HepG2 (cell line): ENCODE data around the gene ZNF48. TPM values are rescaled to one million over a fixed set of nuclear protein-coding genes. Genes with fewer than 3 reads are reported as not detected.

ENCODE experiments used
- BCL6 ChIP-seq: IDR thresholded peaks from 2 replicates; pipeline ENCODE4 v1.6.1; 2016; ENCODE audit warnings: missing genetic modification reagents, missing compliant biosample characterization
- CBX5 ChIP-seq: sonication (generic); formaldehyde crosslinking; IDR thresholded peaks from 2 replicates; pipeline ENCODE4 v1.4.0; 2020; ENCODE audit warnings: missing genetic modification reagents, borderline replicate concordance
- EEA1 ChIP-seq: sonication (generic); formaldehyde crosslinking; IDR thresholded peaks from 2 replicates; pipeline ENCODE4 v1.5.1; 2020; ENCODE audit warnings: mild to moderate bottlenecking, missing genetic modification reagents, borderline replicate concordance
- ELF4 ChIP-seq: sonication (generic); formaldehyde crosslinking; IDR thresholded peaks from 2 replicates; pipeline ENCODE4 v1.5.0; 2020; ENCODE audit warnings: missing genetic modification reagents, mild to moderate bottlenecking, moderate library complexity, borderline replicate concordance
- FOXM1 ChIP-seq: sonication (generic); formaldehyde crosslinking; IDR thresholded peaks from 2 replicates; pipeline ENCODE4 v1.5.0; 2020; ENCODE audit warnings: missing genetic modification reagents
- LCORL ChIP-seq, 2 experiments: fragments of 450-650 bp in 1 of 2; sonication (generic) in 1 of 2; formaldehyde crosslinking in 1 of 2; IDR thresholded peaks; 2 replicates each; pipeline versions ENCODE4 v1.5.0 to v1.6.1; 2017 to 2020; ENCODE audit warnings: antibody characterized with exemption in 1 of 2, missing genetic modification reagents in 1 of 2
- MAFK ChIP-seq, 2 experiments: IDR thresholded peaks in 1 of 2; conservative IDR thresholded peaks in 1 of 2; 2 replicates each; pipeline ENCODE4 v1.6.1; 2011; ENCODE audit warnings: improper control_type of control experiment in 2 of 2, low read length in 2 of 2
- NFRKB ChIP-seq: fragments of 450-650 bp; IDR thresholded peaks from 2 replicates; pipeline ENCODE4 v1.6.1; 2017
- NR2C2 ChIP-seq: sonication (generic); formaldehyde crosslinking; IDR thresholded peaks from 2 replicates; pipeline ENCODE4 v1.4.0; 2020; ENCODE audit warnings: missing genetic modification reagents, mild to moderate bottlenecking, moderate library complexity, borderline replicate concordance
- NRL ChIP-seq: sonication (generic); formaldehyde crosslinking; IDR thresholded peaks from 2 replicates; pipeline ENCODE4 v1.5.0; 2020; ENCODE audit warnings: missing genetic modification reagents, mild to moderate bottlenecking, moderate library complexity, borderline replicate concordance
- SMARCC2 ChIP-seq: fragments of 450-650 bp; IDR thresholded peaks from 2 replicates; pipeline ENCODE4 v1.6.1; 2017; ENCODE audit warnings: antibody characterized with exemption, mild to moderate bottlenecking
- SP1 ChIP-seq, 2 experiments: fragments of 450-650 bp in 1 of 2; sonication (generic) in 1 of 2; formaldehyde crosslinking in 1 of 2; IDR thresholded peaks; 2 replicates each; pipeline versions ENCODE4 v1.4.0 to v1.6.1; 2016 to 2020; ENCODE audit warnings: missing genetic modification reagents in 1 of 2
- SP4 ChIP-seq: sonication (generic); formaldehyde crosslinking; IDR thresholded peaks from 2 replicates; pipeline ENCODE4 v1.8.1; 2023; ENCODE audit warnings: mild to moderate bottlenecking, missing genetic modification reagents
- TEAD2 ChIP-seq: sonication (generic); formaldehyde crosslinking; IDR thresholded peaks from 2 replicates; pipeline ENCODE4 v1.9.0; 2021; ENCODE audit warnings: missing genetic modification reagents
- TMF1 ChIP-seq: sonication (generic); formaldehyde crosslinking; IDR thresholded peaks from 2 replicates; pipeline ENCODE4 v1.8.1; 2022; ENCODE audit warnings: low read depth, missing genetic modification reagents
- WIZ ChIP-seq: sonication (generic); formaldehyde crosslinking; IDR thresholded peaks from 2 replicates; pipeline ENCODE4 v1.5.1; 2020; ENCODE audit warnings: mild to moderate bottlenecking, missing genetic modification reagents
- ZFY ChIP-seq: sonication (generic); formaldehyde crosslinking; IDR thresholded peaks from 2 replicates; pipeline ENCODE4 v1.4.0; 2020; ENCODE audit warnings: missing genetic modification reagents
- ZFYVE20 ChIP-seq: sonication (generic); formaldehyde crosslinking; IDR thresholded peaks from 2 replicates; pipeline ENCODE4 v1.8.0; 2023; ENCODE audit warnings: low read depth, mild to moderate bottlenecking, moderate library complexity, missing genetic modification reagents, borderline replicate concordance
- ZNF24 ChIP-seq: fragments of 450-650 bp; IDR thresholded peaks from 2 replicates; pipeline ENCODE4 v1.6.1; 2017; ENCODE audit warnings: antibody characterized with exemption, mild to moderate bottlenecking
- ZNF430 ChIP-seq: sonication (generic); formaldehyde crosslinking; IDR thresholded peaks from 2 replicates; pipeline ENCODE4 v1.9.0; 2021; ENCODE audit warnings: mild to moderate bottlenecking, missing genetic modification reagents
- ZNF441 ChIP-seq: sonication (generic); formaldehyde crosslinking; IDR thresholded peaks from 2 replicates; pipeline ENCODE4 v1.7.0; 2021; ENCODE audit warnings: missing genetic modification reagents, borderline replicate concordance
- ZNF549 ChIP-seq: sonication (generic); formaldehyde crosslinking; IDR thresholded peaks from 2 replicates; pipeline ENCODE4 v1.5.0; 2020; ENCODE audit warnings: missing genetic modification reagents
- ZNF598 ChIP-seq: sonication (generic); formaldehyde crosslinking; IDR thresholded peaks from 2 replicates; pipeline ENCODE4 v1.5.1; 2020; ENCODE audit warnings: mild to moderate bottlenecking, missing genetic modification reagents, borderline replicate concordance
- ZNF670 ChIP-seq: sonication (generic); formaldehyde crosslinking; IDR thresholded peaks from 2 replicates; pipeline ENCODE4 v1.8.0; 2022; ENCODE audit warnings: mild to moderate bottlenecking, missing genetic modification reagents, borderline replicate concordance
- ZNF782 ChIP-seq: sonication (generic); formaldehyde crosslinking; IDR thresholded peaks from 2 replicates; pipeline ENCODE4 v1.4.0; 2020; ENCODE audit warnings: missing genetic modification reagents, mild to moderate bottlenecking, borderline replicate concordance
- ZSCAN9 ChIP-seq: IDR thresholded peaks from 2 replicates; pipeline ENCODE4 v1.6.1; 2016; ENCODE audit warnings: borderline replicate concordance
- polyA plus RNA-seq, 8 experiments: library from polyadenylated mRNA; depleted of rRNA in 3 of 8; stranded (reverse) in 7 of 8; unstranded in 1 of 8; fragments of >200 nt; fragmentation: Illumina TruSeq in 4 of 8; extraction: Trizol in 4 of 8; gene quantifications; 2 replicates each; pipeline versions ENCODE4 v1.2.1 to v1.2.3, GENCODE V29; 2011 to 2016; ENCODE audit warnings: low read depth in 4 of 8, missing spikeins in 1 of 8, mixed read lengths in 1 of 8; ENCODE audit not compliant: insufficient read depth in 1 of 8
- total RNA-seq, 5 experiments: library from RNA; depleted of rRNA; stranded (reverse); fragments of >200 nt; fragmentation: Illumina TruSeq; extraction: Trizol; gene quantifications; 2 replicates each; pipeline ENCODE4 v1.2.3, GENCODE V29; 2016; ENCODE audit warnings: low read depth in 1 of 5
- TF ChIP-seq, protein P1 (sequence below): sonication (generic); formaldehyde crosslinking; conservative IDR thresholded peaks from 2 replicates; pipeline ENCODE4 v1.8.1; 2023; ENCODE audit warnings: missing genetic modification reagents
- TF ChIP-seq, protein P2 (sequence below): IDR thresholded peaks from 2 replicates; pipeline ENCODE4 v1.6.1; 2016

ZNF48 gene
- total and polyA plus RNA-seq, 2 of the 13 experiments (the other 11 are each of a cell fraction or from before 2014, with no cell fraction given) = 9.9 to 12.3 TPM

DNA sequence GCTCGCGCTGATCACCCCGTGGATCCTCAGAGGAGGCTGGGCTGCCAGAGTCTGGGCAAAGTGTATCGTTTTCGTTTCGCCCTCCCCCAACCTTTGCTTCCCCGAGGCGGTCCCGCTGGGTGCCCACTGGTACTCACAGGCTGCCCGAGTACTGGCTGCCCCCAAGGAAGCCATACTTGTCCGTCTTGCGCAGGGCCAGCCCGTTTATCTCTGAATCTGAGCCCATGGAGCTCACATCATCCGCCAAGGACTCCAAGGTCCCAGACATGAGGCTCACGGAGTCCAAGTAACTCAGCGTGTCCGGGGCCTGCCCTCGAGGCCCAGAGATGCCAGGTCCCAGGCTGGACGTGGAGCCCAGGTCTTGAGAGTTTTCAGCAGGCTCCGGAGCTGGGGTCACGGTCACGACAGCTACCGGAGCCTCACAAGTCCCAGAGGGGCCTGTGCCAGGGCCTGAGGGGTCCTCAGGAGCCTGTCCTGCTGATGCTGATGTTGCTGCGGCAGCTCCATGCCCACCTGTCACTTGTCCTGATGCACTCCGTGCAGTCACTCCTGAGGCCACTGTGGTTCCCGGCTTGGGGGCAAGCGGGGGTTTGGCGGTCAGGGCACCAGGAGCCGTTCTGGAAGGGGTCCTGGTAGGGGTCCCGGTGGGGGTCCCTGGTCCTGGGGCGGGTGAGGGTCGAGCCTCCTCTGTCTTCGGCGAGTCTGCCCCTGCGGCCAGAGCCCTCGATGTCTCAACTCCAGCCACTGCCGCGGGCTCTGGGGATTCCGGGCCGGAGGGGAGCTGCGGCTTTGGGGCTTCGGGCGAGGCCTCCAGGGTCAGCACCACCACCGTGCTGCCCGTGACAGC, 25.9 kb upstream of the ZNF48 start (continued):
- TF ChIP-seq, protein P1, sequence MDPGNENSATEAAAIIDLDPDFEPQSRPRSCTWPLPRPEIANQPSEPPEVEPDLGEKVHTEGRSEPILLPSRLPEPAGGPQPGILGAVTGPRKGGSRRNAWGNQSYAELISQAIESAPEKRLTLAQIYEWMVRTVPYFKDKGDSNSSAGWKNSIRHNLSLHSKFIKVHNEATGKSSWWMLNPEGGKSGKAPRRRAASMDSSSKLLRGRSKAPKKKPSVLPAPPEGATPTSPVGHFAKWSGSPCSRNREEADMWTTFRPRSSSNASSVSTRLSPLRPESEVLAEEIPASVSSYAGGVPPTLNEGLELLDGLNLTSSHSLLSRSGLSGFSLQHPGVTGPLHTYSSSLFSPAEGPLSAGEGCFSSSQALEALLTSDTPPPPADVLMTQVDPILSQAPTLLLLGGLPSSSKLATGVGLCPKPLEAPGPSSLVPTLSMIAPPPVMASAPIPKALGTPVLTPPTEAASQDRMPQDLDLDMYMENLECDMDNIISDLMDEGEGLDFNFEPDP (CRISPR knock-in tag) = no peak
- TF ChIP-seq ZNF430 (CRISPR knock-in tag) = no peak; the same call in 1 of the 2 replicates
- TF ChIP-seq SP4 = peak; percentile 54; the same call in 1 of the 2 replicates
- TF ChIP-seq TMF1 (CRISPR knock-in tag) = no peak
- no peak for TF ChIP-seq CBX5
- TF ChIP-seq FOXM1 (CRISPR knock-in tag) = no peak
- no peak for TF ChIP-seq WIZ (CRISPR knock-in tag)
- TF ChIP-seq MAFK (conservative IDR thresholded peaks at IDR 0.05 in 1 of 2, IDR thresholded peaks at IDR 0.05 in 1 of 2; ENCODE audit: low read length in 2 of 2) = no peak
- no peak for TF ChIP-seq ZNF670 (CRISPR knock-in tag)
- no peak for TF ChIP-seq ELF4
- TF ChIP-seq ZNF441 (CRISPR knock-in tag) = no peak; the same call in 1 of the 2 replicates
- 0 out of 2 replicates have a peak, but pooled peaks have one; percentile 48 for TF ChIP-seq EEA1 (CRISPR knock-in tag)
- TF ChIP-seq NR2C2 = 0 out of 2 replicates have a peak, but pooled peaks have one; percentile 16
- TF ChIP-seq ZFYVE20 (CRISPR knock-in tag) = no peak
- no peak for TF ChIP-seq BCL6 (CRISPR knock-in tag)
- TF ChIP-seq TEAD2 (CRISPR knock-in tag) = no peak
- no peak for TF ChIP-seq LCORL (IDR thresholded peaks at IDR 0.05)
- TF ChIP-seq LCORL (CRISPR knock-in tag; IDR thresholded peaks at IDR 0.05) = no peak
- TF ChIP-seq ZNF598 (CRISPR knock-in tag) = peak; percentile 74; the same call in 1 of the 2 replicates
- TF ChIP-seq ZSCAN9 = no peak
- TF ChIP-seq ZFY = no peak
- TF ChIP-seq, protein P2, sequence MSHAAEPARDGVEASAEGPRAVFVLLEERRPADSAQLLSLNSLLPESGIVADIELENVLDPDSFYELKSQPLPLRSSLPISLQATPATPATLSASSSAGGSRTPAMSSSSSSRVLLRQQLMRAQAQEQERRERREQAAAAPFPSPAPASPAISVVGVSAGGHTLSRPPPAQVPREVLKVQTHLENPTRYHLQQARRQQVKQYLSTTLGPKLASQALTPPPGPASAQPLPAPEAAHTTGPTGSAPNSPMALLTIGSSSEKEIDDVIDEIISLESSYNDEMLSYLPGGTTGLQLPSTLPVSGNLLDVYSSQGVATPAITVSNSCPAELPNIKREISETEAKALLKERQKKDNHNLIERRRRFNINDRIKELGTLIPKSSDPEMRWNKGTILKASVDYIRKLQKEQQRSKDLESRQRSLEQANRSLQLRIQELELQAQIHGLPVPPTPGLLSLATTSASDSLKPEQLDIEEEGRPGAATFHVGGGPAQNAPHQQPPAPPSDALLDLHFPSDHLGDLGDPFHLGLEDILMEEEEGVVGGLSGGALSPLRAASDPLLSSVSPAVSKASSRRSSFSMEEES (CRISPR knock-in tag) = no peak
- no peak for TF ChIP-seq ZNF549 (CRISPR knock-in tag)
- TF ChIP-seq ZNF24 = no peak
- no peak for TF ChIP-seq ZNF782 (CRISPR knock-in tag)
- no peak for TF ChIP-seq SMARCC2
- no peak for TF ChIP-seq SP1 (IDR thresholded peaks at IDR 0.05)
- TF ChIP-seq SP1 (CRISPR knock-in tag; IDR thresholded peaks at IDR 0.05) = no peak
- no peak for TF ChIP-seq NFRKB
- peak; percentile 24; the same call in 1 of the 2 replicates for TF ChIP-seq NRL (CRISPR knock-in tag)
